Measurements from ENCODE around the gene ABTB2.

GRCh38 chr11:34331736-34332135 is 26.1 kb downstream of the ABTB2 start:
- TF ChIP-seq EP300 (IDR thresholded peaks at IDR 0.05; ENCODE audit: borderline replicate concordance in 1 of 2, low read depth in 2 of 2, low read length in 2 of 2) (no peak), CTCF (IDR thresholded peaks at IDR 0.05; ENCODE audit: control extremely low read depth in 1 of 3, insufficient read depth in 1 of 3, low read depth in 1 of 3, low read length in 3 of 3) (no peak), POLR2A (IDR thresholded peaks at IDR 0.05; ENCODE audit: control extremely low read depth in 1 of 2, low read depth in 2 of 2, low read length in 2 of 2) (no peak), RAD21 (IDR thresholded peaks at IDR 0.05 in 1 of 2, conservative IDR thresholded peaks at IDR 0.05 in 1 of 2; ENCODE audit: low read depth in 2 of 2, low read length in 2 of 2) (no peak), POLR2AphosphoS5 (IDR thresholded peaks at IDR 0.05; ENCODE audit: low read depth, low read length) (no peak), KDM5A (IDR thresholded peaks at IDR 0.05; ENCODE audit: low read length) (no peak), CEBPB (IDR thresholded peaks at IDR 0.05; ENCODE audit: low read depth, low read length) (no peak), JUN (IDR thresholded peaks at IDR 0.05; ENCODE audit: low read depth, low read length) (no peak), SUZ12 (IDR thresholded peaks at IDR 0.05; ENCODE audit: low read length) (no peak), BRCA1 (IDR thresholded peaks at IDR 0.05; ENCODE audit: low read depth, low read length) (no peak), E2F6 (IDR thresholded peaks at IDR 0.05) (no peak), TAF1 (IDR thresholded peaks at IDR 0.05; ENCODE audit: low read depth, low read length) (no peak), RFX5 (IDR thresholded peaks at IDR 0.05; ENCODE audit: borderline replicate concordance, low read depth, low read length) (no peak), CHD1 (IDR thresholded peaks at IDR 0.05; ENCODE audit: low read depth, low read length) (no peak)
